Breast epithelium (tissue), 4 donors: ENCODE results near the gene MYEOV. TPM values are rescaled to one million over a fixed set of nuclear protein-coding genes. Genes with fewer than 3 reads are reported as not detected.

Experiments
- DNase-seq, 2 donors: peaks; one replicate each; pipeline ENCODE4 v3.0.0-alpha.2; 2019; ENCODE audit warnings: low spot score in 2 of 2
- H3K27ac ChIP-seq, 2 donors: fragments of 200-600 bp; sonication (generic) in 1 of 2; one replicate each; pipeline ENCODE4 v1.5.1; 2016 to 2019; ENCODE audit warnings: mild to moderate bottlenecking in 1 of 2
- H3K27me3 ChIP-seq, 2 donors: fragments of 200-600 bp; sonication (generic) in 1 of 2; one replicate each; pipeline versions ENCODE4 v1.5.1 to v1.6.0; 2017 to 2019; ENCODE audit warnings: control low read depth in 1 of 2, mild to moderate bottlenecking in 1 of 2
- H3K36me3 ChIP-seq: fragments of 200-600 bp; one replicate; pipeline ENCODE4 v1.5.1; 2019
- H3K4me1 ChIP-seq, 2 donors: fragments of 200-600 bp; sonication (generic); one replicate each; pipeline ENCODE4 v1.5.1; 2016 to 2019; ENCODE audit warnings: control low read depth in 1 of 2
- H3K4me3 ChIP-seq, 3 donors: fragments of 200-600 bp; sonication (generic); 1 replicate in 2 of 3; 2 replicates in 1 of 3; pipeline ENCODE4 v1.5.1; 2016 to 2019; ENCODE audit warnings: mild to moderate bottlenecking in 3 of 3, moderate library complexity in 2 of 3
- H3K9me3 ChIP-seq, 2 donors: fragments of 200-600 bp; sonication (generic) in 1 of 2; one replicate each; pipeline ENCODE4 v1.5.1; 2016 to 2019; ENCODE audit warnings: control low read depth in 1 of 2
- POLR2A ChIP-seq: fragments of 450-650 bp; IDR thresholded peaks from one replicate; pipeline ENCODE4 v1.6.1; 2016; ENCODE audit warnings: antibody characterized with exemption, mild to moderate bottlenecking, moderate library complexity
- POLR2AphosphoS5 ChIP-seq, 3 donors: sonication (generic); formaldehyde crosslinking; IDR thresholded peaks; one replicate each; pipeline ENCODE4 v1.6.1; 2017; ENCODE audit warnings: antibody characterized with exemption in 3 of 3
- intact Hi-C: fragments of 100-400 bp; cut with DNase I; formaldehyde crosslinking; loops from one replicate; pipeline ENCODE4 v1.15.1; 2023; ENCODE audit warnings: low total_unique reads
- total RNA-seq, 3 donors: library from RNA; depleted of rRNA; stranded (reverse); fragments of >200 nt; gene quantifications; one replicate each; pipeline ENCODE4 v1.1.0, GENCODE V29; 2016
- TF ChIP-seq, protein P1 (sequence below), 3 donors: fragments of 450-650 bp; IDR thresholded peaks; one replicate each; pipeline ENCODE4 v1.5.1; 2016 to 2017; ENCODE audit warnings: antibody characterized with exemption in 3 of 3, mild to moderate bottlenecking in 3 of 3, moderate library complexity in 3 of 3

The MYEOV gene
- total RNA-seq = 10 to 100 TPM in 2 of 3 donors, 1 to 10 TPM in 1; 2.8 to 22.0 (median 18.7) TPM

DNA sequence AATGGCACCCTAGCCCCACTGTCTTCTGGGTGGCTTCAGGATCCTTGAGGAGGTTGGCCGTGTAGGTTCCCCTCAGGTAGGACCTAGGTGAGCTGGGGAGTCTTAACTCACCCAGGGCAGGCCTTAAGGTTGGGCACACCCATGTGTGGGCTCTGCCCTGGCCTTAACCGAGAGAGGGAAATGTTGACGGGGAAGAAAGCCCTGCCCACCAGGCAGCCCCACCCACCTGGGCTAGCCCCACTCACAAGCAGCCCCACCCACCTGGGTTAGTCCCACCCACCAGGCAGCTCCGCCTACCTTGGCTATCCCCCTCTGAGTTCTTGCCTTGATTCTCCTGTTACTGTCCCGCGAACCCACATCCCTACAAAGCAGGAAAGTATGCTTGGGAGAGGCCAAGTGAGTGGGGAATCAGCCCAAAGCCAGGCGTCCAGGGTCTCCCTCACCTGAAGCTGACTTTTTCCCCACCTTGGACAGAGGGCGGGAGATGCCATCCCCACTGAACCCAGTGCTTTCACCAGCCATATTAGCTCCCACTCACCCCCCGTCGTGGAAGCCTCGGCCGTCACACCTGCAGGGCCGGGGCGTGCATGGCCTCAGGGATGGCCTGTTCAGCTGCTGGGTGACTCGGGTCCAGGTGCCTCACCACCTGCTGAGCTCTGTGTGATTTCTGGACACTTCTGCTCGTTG, at the start of gene MYEOV:
Gene MYEOV (plus strand): TSS at position 337 of the 687 bp plus-strand sequence. CDS start 1,200 bp downstream, outside the sequence.
- Histone ChIP-seq H3K4me1 (peaks cover 9 to 17% of the 10 kb centered on the region in 2 donors), H3K9me3 (no peaks in the 10 kb centered on the region), H3K27ac (no peak within 1 kb of the TSS), H3K4me3 (no peak within 1 kb of the TSS), H3K36me3 (no peaks in the 10 kb centered on the region), H3K27me3 (no peaks in the 10 kb centered on the region)
- DNase-seq = no peak
- TF ChIP-seq, protein P1, sequence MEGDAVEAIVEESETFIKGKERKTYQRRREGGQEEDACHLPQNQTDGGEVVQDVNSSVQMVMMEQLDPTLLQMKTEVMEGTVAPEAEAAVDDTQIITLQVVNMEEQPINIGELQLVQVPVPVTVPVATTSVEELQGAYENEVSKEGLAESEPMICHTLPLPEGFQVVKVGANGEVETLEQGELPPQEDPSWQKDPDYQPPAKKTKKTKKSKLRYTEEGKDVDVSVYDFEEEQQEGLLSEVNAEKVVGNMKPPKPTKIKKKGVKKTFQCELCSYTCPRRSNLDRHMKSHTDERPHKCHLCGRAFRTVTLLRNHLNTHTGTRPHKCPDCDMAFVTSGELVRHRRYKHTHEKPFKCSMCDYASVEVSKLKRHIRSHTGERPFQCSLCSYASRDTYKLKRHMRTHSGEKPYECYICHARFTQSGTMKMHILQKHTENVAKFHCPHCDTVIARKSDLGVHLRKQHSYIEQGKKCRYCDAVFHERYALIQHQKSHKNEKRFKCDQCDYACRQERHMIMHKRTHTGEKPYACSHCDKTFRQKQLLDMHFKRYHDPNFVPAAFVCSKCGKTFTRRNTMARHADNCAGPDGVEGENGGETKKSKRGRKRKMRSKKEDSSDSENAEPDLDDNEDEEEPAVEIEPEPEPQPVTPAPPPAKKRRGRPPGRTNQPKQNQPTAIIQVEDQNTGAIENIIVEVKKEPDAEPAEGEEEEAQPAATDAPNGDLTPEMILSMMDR (IDR thresholded peaks at IDR 0.05) = no peak
- TF ChIP-seq POLR2AphosphoS5 (IDR thresholded peaks at IDR 0.05) (no peak), POLR2A (no peak)
- intact Hi-C loops = loop anchor here (10.0 kb wide), 1 partner anchor 351 kb away; the partner anchor contains the start of gene CCND1

DNA sequence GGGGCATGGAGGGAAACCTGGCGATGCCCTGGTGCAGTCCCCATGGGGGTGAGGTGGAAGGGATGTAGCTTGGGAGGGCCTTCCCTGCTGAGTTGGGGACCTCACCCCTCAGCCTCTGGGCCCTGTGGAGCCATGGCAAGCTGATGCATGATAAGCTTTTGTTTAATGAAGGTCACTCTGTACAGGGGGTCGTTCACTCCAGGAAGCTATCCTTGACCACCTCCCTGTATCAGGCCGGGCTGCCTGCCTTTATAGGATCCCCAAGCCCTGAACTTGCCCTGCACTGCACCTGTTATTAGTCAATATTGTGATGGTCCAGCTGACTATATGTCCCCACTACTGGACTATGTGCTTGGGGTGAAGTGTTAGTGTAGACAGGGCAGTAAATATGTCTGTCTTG, 49.7 kb upstream of the MYEOV start:
- H3K27me3 ChIP-seq = no peaks in the 10 kb centered on the region
- TF ChIP-seq POLR2AphosphoS5 (IDR thresholded peaks at IDR 0.05) = no peak
- TF ChIP-seq POLR2A = no peak
- TF ChIP-seq, protein P1 (IDR thresholded peaks at IDR 0.05) = no peak
- H3K4me1 ChIP-seq = no peaks in the 10 kb centered on the region
- intact Hi-C loops = no loop called here
- H3K9me3 ChIP-seq = no peaks in the 10 kb centered on the region
- H3K27ac ChIP-seq = no peak overlapping the region
- no peaks in the 10 kb centered on the region for H3K36me3 ChIP-seq
- no peak overlapping the region for H3K4me3 ChIP-seq
- DNase-seq = peak in 1 of 2 donors; percentile 37

DNA sequence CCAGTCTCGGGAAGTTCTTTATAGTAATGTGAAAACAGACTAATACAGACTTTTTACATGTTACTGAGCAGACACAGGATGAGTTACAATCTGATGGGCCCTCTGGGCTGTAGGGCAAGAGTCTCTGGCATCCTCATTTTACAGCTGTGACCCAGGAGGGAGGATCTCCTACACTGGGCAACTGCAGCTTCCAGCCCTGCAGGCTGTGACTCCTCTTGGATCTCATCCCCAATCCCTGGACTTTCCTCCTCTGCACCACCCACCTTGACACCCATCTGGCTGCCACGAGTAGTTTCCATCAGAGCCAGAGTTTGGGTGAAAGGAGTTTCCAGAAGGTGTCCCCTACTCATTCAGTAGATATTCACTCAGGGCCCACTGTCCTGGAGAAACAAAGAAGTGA, 48.9 kb upstream of the MYEOV start:
- DNase-seq = peak in 1 of 2 donors; percentile 30
- Histone ChIP-seq H3K4me1 (no peaks in the 10 kb centered on the region), H3K27ac (no peak overlapping the region), H3K27me3 (no peaks in the 10 kb centered on the region), H3K36me3 (no peaks in the 10 kb centered on the region), H3K4me3 (no peak overlapping the region), H3K9me3 (no peaks in the 10 kb centered on the region)
- intact Hi-C loops = no loop called here
- TF ChIP-seq POLR2A = no peak
- TF ChIP-seq POLR2AphosphoS5 (IDR thresholded peaks at IDR 0.05) = no peak
- TF ChIP-seq, protein P1 (IDR thresholded peaks at IDR 0.05) = no peak

DNA sequence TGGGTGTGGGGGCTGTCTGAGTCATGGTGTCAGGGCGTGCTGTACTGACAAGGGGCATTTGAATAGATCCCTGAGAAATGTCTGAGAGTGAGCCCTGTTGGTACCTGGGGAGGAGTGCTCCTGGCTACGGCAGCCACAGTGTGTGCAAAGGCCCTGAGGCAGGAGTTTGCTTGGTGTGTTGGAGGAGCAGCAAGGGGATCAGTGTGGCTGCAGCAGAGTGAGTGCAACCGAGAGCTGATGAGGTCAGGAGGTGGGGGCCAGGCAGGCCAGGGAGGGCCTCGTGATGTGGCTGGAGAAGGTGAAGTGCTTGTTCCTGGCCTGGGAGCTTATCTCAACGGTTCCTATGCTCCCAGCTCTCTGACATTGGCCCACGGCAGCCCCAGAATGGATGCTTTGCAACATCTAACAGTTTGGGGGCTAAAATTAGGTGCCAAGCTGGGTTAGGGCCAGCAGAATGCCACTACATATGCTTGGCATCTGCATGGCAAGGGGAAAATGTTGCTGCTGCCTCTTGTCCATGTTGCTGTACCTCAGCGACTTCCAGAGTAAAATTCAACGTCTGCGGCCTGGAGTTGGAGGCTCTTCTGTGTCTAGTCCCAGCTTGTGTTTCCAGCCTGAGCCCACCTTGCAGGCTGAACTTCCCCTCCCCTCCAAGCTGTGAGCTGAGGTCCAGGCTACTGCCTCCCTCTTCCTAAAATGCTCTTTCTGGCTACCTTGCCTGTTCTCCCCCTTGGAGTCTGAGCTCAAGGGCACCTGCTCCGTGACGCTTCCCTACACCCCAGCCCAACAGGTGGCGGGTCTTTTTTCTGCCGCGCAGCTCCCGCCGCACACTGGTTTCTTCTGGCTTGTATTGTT, 48.2 kb upstream of the MYEOV start:
- intact Hi-C loops = no loop called here
- TF ChIP-seq, protein P1 (IDR thresholded peaks at IDR 0.05) = no peak
- H3K27ac ChIP-seq = no peak overlapping the region
- peak in 1 of 2 donors; percentile 42 for DNase-seq
- no peaks in the 10 kb centered on the region for H3K27me3 ChIP-seq
- H3K4me1 ChIP-seq = no peaks in the 10 kb centered on the region
- H3K9me3 ChIP-seq = no peaks in the 10 kb centered on the region
- no peaks in the 10 kb centered on the region for H3K36me3 ChIP-seq
- H3K4me3 ChIP-seq = no peak overlapping the region
